GM19099 (cell line): ENCODE data around the gene EXTL1.

Experiments used
- POLR2A ChIP-seq: IDR thresholded peaks from 3 replicates; pipeline ENCODE4 v1.6.1; 2011; ENCODE audit warnings: low read depth; ENCODE audit not compliant: insufficient read length; ENCODE audit errors: extremely low read depth

Gene EXTL1

GRCh38 chr1:26079960-26080814, 58.6 kb downstream of the EXTL1 start:
- TF ChIP-seq POLR2A: no peak

- no peak for TF ChIP-seq POLR2A
Measured at GRCh38 chr1:26081267-26082019, 59.9 kb downstream of the EXTL1 start.

DNA sequence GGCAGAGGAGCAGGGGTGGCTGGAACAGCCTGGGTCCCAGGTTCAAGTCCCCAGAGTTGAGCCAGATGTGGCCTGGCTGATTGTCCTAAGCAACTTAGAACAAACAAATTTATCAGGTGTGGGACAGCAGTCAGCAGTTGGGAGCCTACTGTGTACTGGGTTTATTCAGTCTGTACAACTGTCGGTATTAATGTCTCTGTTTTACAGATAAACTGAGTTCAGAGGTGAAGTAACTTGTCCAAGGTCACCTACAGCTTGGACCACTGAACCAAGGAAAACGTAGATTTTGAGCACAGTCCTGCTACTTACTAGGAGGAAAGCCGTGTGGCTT, 60.4 kb downstream of the EXTL1 start:
- no peak for TF ChIP-seq POLR2A

DNA sequence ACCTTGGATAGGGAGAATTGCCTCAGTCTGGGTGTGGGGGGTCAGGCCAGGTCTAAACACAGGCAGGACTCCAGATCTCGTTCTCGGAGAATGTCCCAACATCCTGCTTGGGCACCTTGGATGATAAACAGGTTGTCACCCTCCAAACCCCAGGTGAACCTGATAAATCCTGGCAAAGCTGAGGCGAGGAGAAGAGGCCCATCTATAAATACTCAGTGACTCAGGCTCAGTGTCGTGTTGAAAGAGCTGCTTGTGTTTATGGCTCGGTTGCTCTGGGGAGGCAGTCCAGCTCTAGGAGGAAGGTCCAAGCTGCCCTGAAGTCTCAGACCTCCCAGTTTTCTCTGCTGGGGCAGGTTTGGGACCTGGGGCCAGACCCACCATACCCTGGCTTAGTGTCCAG, 61.6 kb downstream of the EXTL1 start:
- TF ChIP-seq POLR2A: no peak

DNA sequence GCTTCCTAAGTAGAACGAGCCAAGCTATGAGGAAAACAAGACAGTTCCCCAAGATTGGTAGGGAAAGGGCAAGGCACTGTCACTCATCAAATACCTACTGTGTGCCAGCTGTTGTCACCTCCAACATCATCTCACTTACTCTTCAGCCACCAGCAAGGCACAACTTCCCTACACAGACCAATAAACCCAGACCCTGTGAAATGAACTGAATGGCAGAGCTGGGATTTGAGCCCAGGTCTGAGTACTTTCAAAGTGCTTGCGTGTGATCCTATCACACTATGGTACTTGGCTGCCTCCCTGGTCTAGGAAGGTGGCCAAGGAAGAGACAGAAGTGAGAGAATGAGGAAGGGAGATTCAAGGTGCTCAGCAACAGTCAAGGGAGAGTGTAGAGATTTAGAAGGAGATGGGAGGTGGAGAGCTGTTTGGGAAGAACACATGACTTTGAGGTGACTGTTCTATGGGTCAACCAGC, 62.6 kb downstream of the EXTL1 start:
- no peak for TF ChIP-seq POLR2A

DNA sequence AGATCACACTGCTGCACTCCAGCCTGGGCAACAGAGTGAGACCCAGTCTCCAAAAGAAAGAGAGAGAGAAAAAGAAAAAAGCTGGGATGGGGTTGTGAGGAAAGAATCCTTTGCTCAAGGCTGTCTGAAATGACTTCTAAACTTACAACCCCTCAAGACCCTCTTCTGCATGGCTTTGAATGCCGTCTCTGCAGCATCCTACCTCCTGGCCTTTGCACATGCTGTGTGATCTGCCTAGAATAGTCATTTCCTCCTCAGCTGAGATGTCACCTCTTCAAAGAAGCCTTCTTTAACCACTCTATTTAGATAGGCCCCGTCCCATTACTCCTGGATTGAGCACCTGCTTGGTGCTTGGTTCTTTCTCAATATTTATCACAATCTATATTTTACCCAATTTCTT, 63.3 kb downstream of the EXTL1 start:
- TF ChIP-seq POLR2A: no peak
